ENCODE data around the gene CDH12.

DNA sequence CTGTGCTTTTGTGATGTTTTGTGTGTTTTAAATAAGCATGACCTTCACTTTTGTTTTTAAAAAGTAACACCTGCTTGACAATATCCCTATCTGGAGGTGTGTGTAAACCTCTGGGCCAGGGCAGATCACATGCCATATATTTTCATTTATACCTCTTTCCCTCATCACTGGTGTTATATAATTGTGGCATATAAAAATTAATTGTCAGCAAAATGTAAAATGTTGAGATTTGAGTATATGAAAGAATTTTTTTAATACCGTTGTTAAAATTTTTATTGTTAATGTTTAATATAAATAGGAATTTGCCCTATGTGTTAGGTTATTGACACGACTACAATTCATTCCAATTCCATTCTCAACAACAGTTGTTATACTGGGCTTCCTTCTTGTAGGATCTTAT is 6.5 kb downstream of the CDH12 start:
- TF ChIP-seq, protein P1, sequence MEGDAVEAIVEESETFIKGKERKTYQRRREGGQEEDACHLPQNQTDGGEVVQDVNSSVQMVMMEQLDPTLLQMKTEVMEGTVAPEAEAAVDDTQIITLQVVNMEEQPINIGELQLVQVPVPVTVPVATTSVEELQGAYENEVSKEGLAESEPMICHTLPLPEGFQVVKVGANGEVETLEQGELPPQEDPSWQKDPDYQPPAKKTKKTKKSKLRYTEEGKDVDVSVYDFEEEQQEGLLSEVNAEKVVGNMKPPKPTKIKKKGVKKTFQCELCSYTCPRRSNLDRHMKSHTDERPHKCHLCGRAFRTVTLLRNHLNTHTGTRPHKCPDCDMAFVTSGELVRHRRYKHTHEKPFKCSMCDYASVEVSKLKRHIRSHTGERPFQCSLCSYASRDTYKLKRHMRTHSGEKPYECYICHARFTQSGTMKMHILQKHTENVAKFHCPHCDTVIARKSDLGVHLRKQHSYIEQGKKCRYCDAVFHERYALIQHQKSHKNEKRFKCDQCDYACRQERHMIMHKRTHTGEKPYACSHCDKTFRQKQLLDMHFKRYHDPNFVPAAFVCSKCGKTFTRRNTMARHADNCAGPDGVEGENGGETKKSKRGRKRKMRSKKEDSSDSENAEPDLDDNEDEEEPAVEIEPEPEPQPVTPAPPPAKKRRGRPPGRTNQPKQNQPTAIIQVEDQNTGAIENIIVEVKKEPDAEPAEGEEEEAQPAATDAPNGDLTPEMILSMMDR (IDR thresholded peaks at IDR 0.05): no peak
- no peak for TF ChIP-seq POLR2A (IDR thresholded peaks at IDR 0.05)

Measured in thyroid gland (tissue), 4 donors.